ENCODE data around the gene ZBTB3. TPM values are rescaled to one million over a fixed set of nuclear protein-coding genes. Genes with fewer than 3 reads are reported as not detected.
A peak's percentile ranks its signal among the peaks of the same experiment; 100 is the strongest.
"Not testable (repeated sequence)": the region's sequence is repeated elsewhere in the genome, so short reads cannot be mapped to it uniquely, and the experiment has no call there.

ZBTB3 gene
- total and polyA plus RNA-seq, 2 donors from 2014 or later, result 4.8 to 15.0 TPM

DNA sequence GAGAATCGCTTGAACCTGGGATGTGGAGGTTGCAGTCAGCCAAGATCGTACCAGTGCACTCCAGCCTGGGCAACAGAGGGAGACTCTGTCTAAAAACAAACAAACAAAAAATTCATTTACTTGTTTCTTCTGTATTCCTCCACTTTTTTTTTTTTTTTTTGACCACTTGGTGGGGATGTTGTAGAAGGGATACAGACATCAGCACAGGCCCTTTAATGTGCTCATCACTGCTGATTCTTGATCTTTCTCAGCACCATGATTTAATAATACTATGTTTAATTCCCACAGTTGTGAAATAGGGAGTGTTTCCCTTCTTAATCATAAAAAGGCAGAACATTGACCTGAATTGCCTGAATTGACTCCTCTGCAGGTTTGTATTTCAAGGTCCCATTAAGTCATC, 21.1 kb downstream of the ZBTB3 start:
- FAIRE-seq (no peak), DNase-seq (no peak)
- TF ChIP-seq, protein P1, sequence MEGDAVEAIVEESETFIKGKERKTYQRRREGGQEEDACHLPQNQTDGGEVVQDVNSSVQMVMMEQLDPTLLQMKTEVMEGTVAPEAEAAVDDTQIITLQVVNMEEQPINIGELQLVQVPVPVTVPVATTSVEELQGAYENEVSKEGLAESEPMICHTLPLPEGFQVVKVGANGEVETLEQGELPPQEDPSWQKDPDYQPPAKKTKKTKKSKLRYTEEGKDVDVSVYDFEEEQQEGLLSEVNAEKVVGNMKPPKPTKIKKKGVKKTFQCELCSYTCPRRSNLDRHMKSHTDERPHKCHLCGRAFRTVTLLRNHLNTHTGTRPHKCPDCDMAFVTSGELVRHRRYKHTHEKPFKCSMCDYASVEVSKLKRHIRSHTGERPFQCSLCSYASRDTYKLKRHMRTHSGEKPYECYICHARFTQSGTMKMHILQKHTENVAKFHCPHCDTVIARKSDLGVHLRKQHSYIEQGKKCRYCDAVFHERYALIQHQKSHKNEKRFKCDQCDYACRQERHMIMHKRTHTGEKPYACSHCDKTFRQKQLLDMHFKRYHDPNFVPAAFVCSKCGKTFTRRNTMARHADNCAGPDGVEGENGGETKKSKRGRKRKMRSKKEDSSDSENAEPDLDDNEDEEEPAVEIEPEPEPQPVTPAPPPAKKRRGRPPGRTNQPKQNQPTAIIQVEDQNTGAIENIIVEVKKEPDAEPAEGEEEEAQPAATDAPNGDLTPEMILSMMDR (IDR thresholded peaks at IDR 0.05; ENCODE audit: borderline replicate concordance, extremely low read depth, insufficient read depth), result no peak
- peaks cover 0 to 5% (median 3%) of the 10 kb centered on the region in 3 donors for H3K36me3 ChIP-seq (ENCODE audit: control insufficient read depth in 2 of 3, insufficient read depth in 3 of 3, low read length in 3 of 3)
- no peak overlapping the region for H3K9ac ChIP-seq (ENCODE audit: low read length in 3 of 3)
- H3K4me3 ChIP-seq (ENCODE audit: low read length in 3 of 3), result no peak overlapping the region
- intact Hi-C loops (cut with DNase I), result no loop called here
- H3K4me1 ChIP-seq (ENCODE audit: control insufficient read depth in 2 of 3, insufficient read depth in 2 of 3, low read depth in 1 of 3, low read length in 3 of 3), result peaks cover 0 to 7% (median 4%) of the 10 kb centered on the region in 3 donors
- H3K27me3 ChIP-seq (ENCODE audit: control insufficient read depth, insufficient read depth, low read length), result no peaks in the 10 kb centered on the region
- no peaks in the 10 kb centered on the region for H3K9me3 ChIP-seq (ENCODE audit: control insufficient read depth in 2 of 3, insufficient read depth in 1 of 3, low read length in 3 of 3)
- H3K27ac ChIP-seq (ENCODE audit: low read depth in 2 of 2, low read length in 2 of 2), result no peak overlapping the region

DNA sequence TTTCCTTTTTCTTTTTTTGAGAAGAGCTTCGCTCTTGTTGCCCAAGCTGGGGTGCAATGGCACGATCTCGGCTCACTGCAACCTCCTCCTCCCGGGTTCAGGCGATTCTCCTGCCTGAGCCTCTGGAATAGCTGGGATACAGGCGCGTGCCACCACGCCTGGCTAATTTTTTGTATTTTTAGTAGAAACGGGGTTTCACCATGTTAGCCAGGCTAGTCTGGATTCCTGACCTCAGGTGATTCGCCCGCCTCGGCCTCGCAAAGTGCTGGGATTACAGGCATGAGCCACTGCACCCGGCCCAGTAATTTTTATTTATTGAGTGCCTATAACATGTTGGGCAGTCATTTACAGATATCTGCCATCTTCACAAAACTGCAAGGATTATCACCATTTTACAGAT, 23.9 kb downstream of the ZBTB3 start:
- Histone ChIP-seq H3K4me3 (ENCODE audit: low read length in 3 of 3) (peak overlapping the region in 1 of 3 donors; percentile 51), H3K9ac (ENCODE audit: low read length in 3 of 3) (peak overlapping the region in 1 of 3 donors; percentile 69)
- intact Hi-C loops (cut with DNase I); H3K4me1 ChIP-seq (ENCODE audit: control insufficient read depth in 2 of 3, insufficient read depth in 2 of 3, low read depth in 1 of 3, low read length in 3 of 3); DNase-seq; H3K9me3 ChIP-seq (ENCODE audit: control insufficient read depth in 2 of 3, insufficient read depth in 1 of 3, low read length in 3 of 3); H3K27ac ChIP-seq (ENCODE audit: low read depth in 2 of 2, low read length in 2 of 2); H3K27me3 ChIP-seq (ENCODE audit: control insufficient read depth, insufficient read depth, low read length); FAIRE-seq; H3K36me3 ChIP-seq (ENCODE audit: control insufficient read depth in 2 of 3, insufficient read depth in 3 of 3, low read length in 3 of 3): not testable (repeated sequence)

DNA sequence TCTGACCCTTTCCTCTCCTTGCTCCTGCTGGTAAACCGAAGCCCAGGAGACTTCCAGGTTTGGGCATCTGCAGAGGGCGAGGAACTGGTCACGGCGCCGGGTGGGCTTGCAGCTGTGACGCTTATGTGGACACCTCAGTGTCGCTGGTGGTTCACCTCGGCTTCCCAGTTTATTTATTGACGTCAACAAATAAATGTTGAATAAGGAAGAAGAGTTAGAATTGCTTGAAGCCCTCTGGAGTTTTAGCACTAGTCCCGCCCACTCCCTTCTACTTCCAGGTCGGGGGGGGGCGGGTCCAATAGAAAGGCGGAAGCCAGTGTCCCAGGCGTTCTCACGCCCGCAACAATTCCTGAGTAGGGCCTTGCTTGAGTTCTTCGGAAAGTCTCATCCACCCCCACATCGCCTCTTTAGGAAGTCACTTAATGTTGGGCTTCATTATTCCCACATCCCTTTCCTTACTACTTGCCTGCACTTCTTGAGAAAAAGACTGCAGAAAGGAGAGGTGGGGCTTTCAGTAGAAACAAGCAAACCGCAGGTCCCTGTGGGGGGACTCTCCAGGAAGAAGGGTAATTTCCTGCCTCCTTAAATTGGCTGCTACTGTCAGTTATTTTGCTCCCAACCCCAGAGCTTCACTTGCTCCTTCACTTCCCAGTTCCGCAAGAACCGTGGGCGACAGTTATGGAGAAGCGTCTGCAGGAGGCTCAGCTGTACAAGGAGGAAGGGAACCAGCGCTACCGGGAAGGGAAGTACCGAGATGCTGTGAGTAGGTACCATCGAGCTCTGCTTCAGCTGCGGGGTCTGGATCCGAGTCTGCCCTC, 25.6 kb downstream of the ZBTB3 start, which contains the start of gene TTC9C:
Gene TTC9C, plus strand, starts transcription at position 316 of the 818 bp plus-strand sequence. Its CDS starts 363 bp downstream, at position 679.
- no peaks in the 10 kb centered on the region for H3K9me3 ChIP-seq (ENCODE audit: control insufficient read depth in 2 of 3, insufficient read depth in 1 of 3, low read length in 3 of 3)
- H3K27me3 ChIP-seq (ENCODE audit: control insufficient read depth, insufficient read depth, low read length), result no peaks in the 10 kb centered on the region
- intact Hi-C loops (cut with DNase I), result no loop called here
- H3K9ac ChIP-seq (ENCODE audit: low read length in 3 of 3), result peak within 1 kb of the TSS; percentile 88 to 96 (median 93)
- TF ChIP-seq, protein P1 (IDR thresholded peaks at IDR 0.05; ENCODE audit: borderline replicate concordance, extremely low read depth, insufficient read depth), result no peak
- peaks cover 3 to 18% (median 4%) of the 10 kb centered on the region in 3 donors for H3K4me1 ChIP-seq (ENCODE audit: control insufficient read depth in 2 of 3, insufficient read depth in 2 of 3, low read depth in 1 of 3, low read length in 3 of 3)
- H3K27ac ChIP-seq (ENCODE audit: low read depth in 2 of 2, low read length in 2 of 2), result peak within 1 kb of the TSS; percentile 97 to 99
- H3K36me3 ChIP-seq (ENCODE audit: control insufficient read depth in 2 of 3, insufficient read depth in 3 of 3, low read length in 3 of 3), result peaks cover 0 to 7% (median 7%) of the 10 kb centered on the region in 3 donors
- DNase-seq, result peak; percentile 85 to 96 (median 92)
- H3K4me3 ChIP-seq (ENCODE audit: low read length in 3 of 3), result peak within 1 kb of the TSS; percentile 96 to 99 (median 96)
- FAIRE-seq, result no peak

DNA sequence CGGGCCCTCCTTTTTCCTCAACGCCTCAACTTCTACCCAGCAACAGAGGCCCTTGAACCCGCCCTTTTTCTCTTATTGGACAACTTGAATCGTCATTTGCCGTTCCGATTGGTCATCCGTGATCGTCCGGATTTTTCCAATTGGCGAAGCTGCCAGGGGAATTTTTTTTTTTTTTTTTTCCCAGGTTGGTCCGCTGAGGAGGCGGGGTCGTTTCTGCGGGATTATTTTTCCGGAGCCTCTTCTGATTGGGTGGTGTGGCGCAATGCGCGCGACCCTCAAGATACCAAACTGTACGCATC, 26.1 kb downstream of the ZBTB3 start:
- intact Hi-C loops (cut with DNase I), result no loop called here
- H3K4me1 ChIP-seq (ENCODE audit: control insufficient read depth in 2 of 3, insufficient read depth in 2 of 3, low read depth in 1 of 3, low read length in 3 of 3), result peaks cover 3 to 18% (median 4%) of the 10 kb centered on the region in 3 donors

More for the DNA sequence above, 26.1 kb downstream of the ZBTB3 start:
- no peaks in the 10 kb centered on the region for H3K9me3 ChIP-seq (ENCODE audit: control insufficient read depth in 2 of 3, insufficient read depth in 1 of 3, low read length in 3 of 3)
- peaks cover under 1 to 13% (median 7%) of the 10 kb centered on the region in 3 donors for H3K36me3 ChIP-seq (ENCODE audit: control insufficient read depth in 2 of 3, insufficient read depth in 3 of 3, low read length in 3 of 3)
- H3K27ac ChIP-seq (ENCODE audit: low read depth in 2 of 2, low read length in 2 of 2), result peak overlapping the region; percentile 97 to 99
- FAIRE-seq (peak; percentile 88), DNase-seq (peak; percentile 91 to 99 (median 96))
- H3K9ac ChIP-seq (ENCODE audit: low read length in 3 of 3), result peak overlapping the region; percentile 88 to 96 (median 93)
- peak overlapping the region; percentile 96 to 99 (median 96) for H3K4me3 ChIP-seq (ENCODE audit: low read length in 3 of 3)
- TF ChIP-seq, protein P1 (IDR thresholded peaks at IDR 0.05; ENCODE audit: borderline replicate concordance, extremely low read depth, insufficient read depth), result no peak
- H3K27me3 ChIP-seq (ENCODE audit: control insufficient read depth, insufficient read depth, low read length), result no peaks in the 10 kb centered on the region
